NT2/D1 (cell line): ENCODE data around the gene SLC39A11.

ENCODE experiments used
- DNase-seq: peaks from one replicate; pipeline ENCODE4 v3.0.0-alpha.2; 2011; ENCODE audit warnings: low read depth, low spot score
- H3K27me3 ChIP-seq: 2 replicates; pipeline ENCODE4 v1.6.0; 2011; ENCODE audit warnings: mild to moderate bottlenecking; ENCODE audit not compliant: insufficient read length, insufficient read depth
- H3K36me3 ChIP-seq: 2 replicates; pipeline ENCODE4 v1.6.1; 2011; ENCODE audit warnings: mild to moderate bottlenecking, low read length, mixed read lengths; ENCODE audit not compliant: insufficient read depth, insufficient read length
- H3K4me1 ChIP-seq: 2 replicates; pipeline ENCODE4 v1.5.1; 2011; ENCODE audit not compliant: insufficient read depth, insufficient read length
- H3K4me3 ChIP-seq: 2 replicates; pipeline ENCODE4 v1.5.1; 2011; ENCODE audit warnings: low read depth; ENCODE audit not compliant: insufficient read length
- H3K9ac ChIP-seq: 2 replicates; pipeline ENCODE4 v1.6.0; 2011; ENCODE audit warnings: low read depth; ENCODE audit not compliant: insufficient read length
- H3K9me3 ChIP-seq: 2 replicates; pipeline ENCODE4 v1.5.1; 2011; ENCODE audit warnings: mild to moderate bottlenecking, low read length; ENCODE audit not compliant: insufficient read depth
- SUZ12 ChIP-seq: IDR thresholded peaks from 2 replicates; pipeline ENCODE4 v1.6.1; 2011; ENCODE audit not compliant: insufficient read length, insufficient read depth; ENCODE audit errors: extremely low read depth
- YY1 ChIP-seq: IDR thresholded peaks from 2 replicates; pipeline ENCODE4 v1.6.1; 2011; ENCODE audit not compliant: insufficient read length, insufficient read depth
- ZNF274 ChIP-seq: IDR thresholded peaks from 2 replicates; pipeline ENCODE4 v1.6.1; 2011; ENCODE audit warnings: mild to moderate bottlenecking, low read depth, low read length

The SLC39A11 gene

GRCh38 chr17:72950242-72950931, 142.1 kb downstream of the SLC39A11 start:
- Histone ChIP-seq H3K4me3 (no peak overlapping the region), H3K27me3 (no peaks in the 10 kb centered on the region), H3K9me3 (no peaks in the 10 kb centered on the region), H3K4me1 (peaks cover 10% of the 10 kb centered on the region), H3K36me3 (no peaks in the 10 kb centered on the region), H3K9ac (no peak overlapping the region)
- TF ChIP-seq YY1 = no peak
- no peak for TF ChIP-seq ZNF274
- no peak for TF ChIP-seq SUZ12
- DNase-seq = no peak

- H3K27me3 ChIP-seq = no peaks in the 10 kb centered on the region
- no peak for TF ChIP-seq YY1
- TF ChIP-seq SUZ12 = no peak
- no peak for TF ChIP-seq ZNF274
- H3K4me3 ChIP-seq = no peak overlapping the region
- DNase-seq = no peak
- no peaks in the 10 kb centered on the region for H3K36me3 ChIP-seq
- no peak overlapping the region for H3K9ac ChIP-seq
- H3K9me3 ChIP-seq = peaks cover 6% of the 10 kb centered on the region; the same call in 1 of the 2 replicates
- H3K4me1 ChIP-seq = peaks cover 10% of the 10 kb centered on the region
These were observed 144.4 kb downstream of the SLC39A11 start for GRCh38 chr17:72948115-72948514.

GRCh38 chr17:72947475-72947874, 145.0 kb downstream of the SLC39A11 start:
- Histone ChIP-seq H3K27me3 (no peaks in the 10 kb centered on the region), H3K9me3 (peaks cover 6% of the 10 kb centered on the region; the same call in 1 of the 2 replicates), H3K4me3 (no peak overlapping the region), H3K36me3 (no peaks in the 10 kb centered on the region), H3K4me1 (peaks cover 5% of the 10 kb centered on the region), H3K9ac (no peak overlapping the region)
- DNase-seq = no peak
- TF ChIP-seq SUZ12 = no peak

GRCh38 chr17:72946696-72947095, 145.8 kb downstream of the SLC39A11 start:
- no peaks in the 10 kb centered on the region for H3K27me3 ChIP-seq
- no peak overlapping the region for H3K4me3 ChIP-seq
- no peaks in the 10 kb centered on the region for H3K36me3 ChIP-seq
- H3K4me1 ChIP-seq = peaks cover 4% of the 10 kb centered on the region
- DNase-seq = no peak
- no peak for TF ChIP-seq SUZ12
- TF ChIP-seq ZNF274 = no peak
- TF ChIP-seq YY1 = no peak
- H3K9ac ChIP-seq = no peak overlapping the region
- H3K9me3 ChIP-seq = peaks cover 6% of the 10 kb centered on the region; the same call in 1 of the 2 replicates

- Histone ChIP-seq H3K4me1 (peaks cover 4% of the 10 kb centered on the region), H3K9me3 (peaks cover 6% of the 10 kb centered on the region; the same call in 1 of the 2 replicates), H3K27me3 (no peaks in the 10 kb centered on the region), H3K4me3 (no peak overlapping the region), H3K9ac (no peak overlapping the region), H3K36me3 (no peaks in the 10 kb centered on the region)
- no peak for DNase-seq
- TF ChIP-seq YY1 (no peak), ZNF274 (no peak), SUZ12 (no peak)
These were observed 146.3 kb downstream of the SLC39A11 start for GRCh38 chr17:72946156-72946555.

GRCh38 chr17:72945473-72945872, 147.0 kb downstream of the SLC39A11 start:
- no peak overlapping the region for H3K9ac ChIP-seq
- no peak for DNase-seq
- H3K27me3 ChIP-seq = no peaks in the 10 kb centered on the region
- TF ChIP-seq ZNF274 (no peak), YY1 (no peak), SUZ12 (no peak)
- no peak overlapping the region for H3K4me3 ChIP-seq
- peaks cover 6% of the 10 kb centered on the region; the same call in 1 of the 2 replicates for H3K9me3 ChIP-seq
- H3K4me1 ChIP-seq = peaks cover 4% of the 10 kb centered on the region
- no peaks in the 10 kb centered on the region for H3K36me3 ChIP-seq

GRCh38 chr17:72943826-72944689, 148.4 kb downstream of the SLC39A11 start:
- Histone ChIP-seq H3K9me3 (peaks cover 6% of the 10 kb centered on the region; the same call in 1 of the 2 replicates), H3K36me3 (no peaks in the 10 kb centered on the region), H3K27me3 (no peaks in the 10 kb centered on the region), H3K4me3 (no peak overlapping the region), H3K9ac (no peak overlapping the region), H3K4me1 (peaks cover 4% of the 10 kb centered on the region)
- DNase-seq = no peak
- no peak for TF ChIP-seq ZNF274
- no peak for TF ChIP-seq YY1
- no peak for TF ChIP-seq SUZ12
